ENCODE measurements around the gene CD99.
"Not testable (repeated sequence)": the region's sequence is repeated elsewhere in the genome, so short reads cannot be mapped to it uniquely, and the experiment has no call there.

Gene CD99

DNA sequence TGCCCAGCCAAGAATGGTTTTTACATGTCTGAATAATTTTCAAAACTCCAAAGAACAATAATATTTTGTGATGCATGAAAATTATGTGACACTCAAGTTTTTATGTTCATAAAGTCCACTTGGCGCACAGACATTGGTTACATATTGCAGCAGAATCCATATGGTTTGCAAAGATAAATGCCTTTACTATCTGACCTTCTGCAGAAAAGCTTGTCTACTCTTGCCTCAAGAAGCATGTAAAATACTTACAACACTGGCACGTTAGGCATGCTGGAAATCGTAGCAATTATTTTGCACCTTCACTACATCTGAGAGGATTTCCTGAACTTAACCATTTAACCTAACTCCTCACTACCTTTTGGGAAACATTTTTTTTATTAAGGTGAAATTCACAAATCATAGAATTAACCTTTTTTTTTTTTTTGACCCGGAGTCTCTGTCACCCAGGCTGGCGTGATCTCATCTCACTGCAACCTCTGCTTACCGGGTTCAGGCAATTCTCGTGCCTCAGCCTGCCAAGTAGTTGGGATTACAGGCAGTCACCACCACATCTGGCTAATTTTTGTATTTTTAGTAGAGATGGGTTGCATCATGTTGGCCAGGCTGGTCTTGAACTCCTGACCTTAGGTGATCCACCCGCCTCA lies 57.2 kb downstream of the CD99 start:
- H3K4me3 ChIP-seq (ENCODE audit: low read length) = no peak overlapping the region
- DNase-seq (ENCODE audit: low read depth) = no peak
- TF ChIP-seq, protein P1, sequence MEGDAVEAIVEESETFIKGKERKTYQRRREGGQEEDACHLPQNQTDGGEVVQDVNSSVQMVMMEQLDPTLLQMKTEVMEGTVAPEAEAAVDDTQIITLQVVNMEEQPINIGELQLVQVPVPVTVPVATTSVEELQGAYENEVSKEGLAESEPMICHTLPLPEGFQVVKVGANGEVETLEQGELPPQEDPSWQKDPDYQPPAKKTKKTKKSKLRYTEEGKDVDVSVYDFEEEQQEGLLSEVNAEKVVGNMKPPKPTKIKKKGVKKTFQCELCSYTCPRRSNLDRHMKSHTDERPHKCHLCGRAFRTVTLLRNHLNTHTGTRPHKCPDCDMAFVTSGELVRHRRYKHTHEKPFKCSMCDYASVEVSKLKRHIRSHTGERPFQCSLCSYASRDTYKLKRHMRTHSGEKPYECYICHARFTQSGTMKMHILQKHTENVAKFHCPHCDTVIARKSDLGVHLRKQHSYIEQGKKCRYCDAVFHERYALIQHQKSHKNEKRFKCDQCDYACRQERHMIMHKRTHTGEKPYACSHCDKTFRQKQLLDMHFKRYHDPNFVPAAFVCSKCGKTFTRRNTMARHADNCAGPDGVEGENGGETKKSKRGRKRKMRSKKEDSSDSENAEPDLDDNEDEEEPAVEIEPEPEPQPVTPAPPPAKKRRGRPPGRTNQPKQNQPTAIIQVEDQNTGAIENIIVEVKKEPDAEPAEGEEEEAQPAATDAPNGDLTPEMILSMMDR (conservative IDR thresholded peaks at IDR 0.05; ENCODE audit: low read depth, low read length) = no peak

DNA sequence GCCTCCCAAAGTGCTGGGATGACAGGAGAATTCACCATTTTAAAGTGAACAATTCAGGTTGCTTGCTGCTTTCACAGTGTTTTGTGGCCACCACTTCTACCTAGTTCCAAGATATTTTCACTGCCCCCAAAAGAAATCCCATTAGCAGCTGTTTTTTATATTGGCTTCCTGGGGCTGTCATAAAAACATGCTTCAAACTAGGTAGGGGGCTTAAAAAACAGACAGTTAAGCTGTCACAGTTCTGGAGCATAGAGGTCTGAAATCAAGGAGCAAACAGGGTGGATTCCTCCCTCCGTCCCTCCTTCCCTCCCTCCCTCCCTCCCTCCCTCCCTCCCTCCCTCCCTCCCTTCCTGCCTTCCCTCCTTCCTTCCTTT lies 57.7 kb downstream of the CD99 start:
- no peak overlapping the region for H3K4me3 ChIP-seq (ENCODE audit: low read length)
- TF ChIP-seq, protein P1 (conservative IDR thresholded peaks at IDR 0.05; ENCODE audit: low read depth, low read length) = no peak
- DNase-seq (ENCODE audit: low read depth) = no peak

DNA sequence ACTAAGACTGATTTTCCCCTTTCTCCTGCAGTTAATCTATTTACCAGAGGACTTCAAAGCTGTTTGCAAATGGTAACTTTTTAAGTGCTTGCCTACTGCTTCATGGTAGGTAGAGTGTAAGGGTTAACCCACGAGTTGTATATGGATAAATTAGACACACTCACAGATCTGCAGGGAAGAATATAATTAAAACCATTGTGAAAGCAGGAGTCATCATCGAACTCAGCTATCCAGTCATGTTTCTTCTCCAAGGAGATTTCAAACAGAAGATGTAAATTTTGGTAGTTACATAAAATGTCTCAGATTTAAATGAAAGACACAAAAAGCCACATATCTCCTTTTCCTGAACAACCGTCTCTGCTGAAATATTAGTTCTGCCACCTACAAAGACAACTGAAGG lies 60.2 kb downstream of the CD99 start:
- no peak for DNase-seq (ENCODE audit: low read depth)
- TF ChIP-seq, protein P1 (conservative IDR thresholded peaks at IDR 0.05; ENCODE audit: low read depth, low read length) = no peak
- no peak overlapping the region for H3K4me3 ChIP-seq (ENCODE audit: low read length)

DNA sequence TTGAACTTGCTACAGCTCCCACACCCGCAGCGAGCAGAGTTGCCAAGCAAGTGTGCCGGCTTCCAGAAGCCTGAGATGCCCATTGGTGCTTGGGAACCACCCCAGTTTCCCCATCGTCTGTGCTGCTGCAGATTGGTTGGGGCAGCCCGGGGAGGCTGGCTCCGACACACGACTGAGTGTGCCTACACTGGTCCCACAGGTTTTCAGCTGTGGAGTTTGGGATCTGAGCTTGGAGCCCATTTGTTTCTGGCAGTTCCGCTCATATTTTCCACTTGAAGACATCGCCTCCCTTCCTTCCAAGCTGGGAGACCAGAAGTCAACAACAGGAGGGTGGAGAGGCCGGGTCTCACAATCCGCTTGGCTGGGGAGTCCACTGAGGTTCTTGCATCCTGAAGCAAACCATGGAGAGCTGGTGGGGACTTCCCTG lies 60.8 kb downstream of the CD99 start, which contains the start of gene XG:
Gene XG, plus strand, starts transcription at position 167 of the 427 bp plus-strand sequence. Its CDS starts 235 bp downstream, at position 402.
- not testable (repeated sequence) for H3K4me3 ChIP-seq (ENCODE audit: low read length); DNase-seq (ENCODE audit: low read depth)

DNA sequence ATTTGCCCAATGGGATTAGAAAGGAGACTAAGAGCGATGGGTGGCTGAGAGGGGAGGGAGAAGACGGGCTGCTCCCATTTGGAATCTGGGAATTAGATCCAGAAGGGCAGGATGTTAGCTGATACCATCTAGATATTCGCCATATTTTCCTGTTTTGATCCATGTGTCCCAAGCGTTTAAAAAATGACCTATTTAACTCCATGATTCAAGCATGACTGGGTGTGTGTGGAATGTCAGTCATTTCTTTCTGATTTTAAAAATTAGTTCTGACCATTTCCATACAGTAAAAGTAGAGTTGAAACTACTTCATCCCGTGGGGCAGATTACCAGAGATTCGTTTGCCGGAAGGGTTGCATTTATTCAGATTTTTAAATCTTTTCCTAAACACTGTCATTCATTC lies 61.3 kb downstream of the CD99 start:
- H3K4me3 ChIP-seq (ENCODE audit: low read length); DNase-seq (ENCODE audit: low read depth): not testable (repeated sequence)

DNA sequence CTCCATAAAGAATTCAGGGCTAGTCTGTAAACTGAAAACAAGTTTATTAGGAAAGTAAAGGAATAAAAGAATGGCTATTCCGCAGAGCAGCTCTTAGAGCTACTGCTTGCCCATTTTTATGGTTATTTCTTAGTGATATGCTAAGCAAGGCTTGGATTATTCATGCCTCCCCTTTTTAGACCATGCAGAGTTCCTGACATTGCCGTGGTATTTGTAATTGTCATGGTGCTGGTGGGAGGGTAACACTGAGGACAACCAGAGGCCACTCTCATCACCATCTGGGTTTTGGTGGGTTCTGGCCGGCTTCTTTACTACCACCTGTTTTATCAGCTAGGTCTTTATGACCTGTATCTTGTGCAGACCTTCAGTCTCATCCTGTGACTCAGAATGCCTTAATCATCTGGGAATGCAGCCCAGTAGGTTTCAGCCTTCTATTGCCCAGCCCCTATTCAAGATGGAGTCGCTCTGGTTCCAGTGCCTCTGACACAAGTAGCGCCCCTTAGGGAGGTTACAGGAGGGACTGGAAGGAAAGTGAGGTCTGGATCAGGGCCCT lies 64.1 kb downstream of the CD99 start:
- DNase-seq (ENCODE audit: low read depth); H3K4me3 ChIP-seq (ENCODE audit: low read length): not testable (repeated sequence)

DNA sequence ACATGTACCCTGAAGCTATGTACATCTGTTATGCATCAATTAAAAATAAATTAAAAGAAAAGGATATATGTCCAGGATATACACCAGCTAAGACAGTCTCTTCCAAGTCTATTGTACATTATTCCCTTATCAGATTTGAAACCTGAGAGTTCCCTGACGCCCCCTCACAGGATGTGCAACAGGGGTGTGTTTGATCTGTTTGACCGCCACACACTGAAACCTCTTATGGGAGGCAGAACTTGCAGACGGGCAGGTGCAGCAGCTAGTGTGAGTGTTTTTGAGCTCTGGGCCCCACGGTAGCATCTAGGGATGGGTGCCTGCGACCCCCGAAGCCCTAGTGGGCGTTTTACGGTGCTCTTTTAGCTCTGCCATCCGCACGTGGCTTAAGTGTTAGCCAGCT lies 65.5 kb downstream of the CD99 start:
- no peak overlapping the region for H3K4me3 ChIP-seq (ENCODE audit: low read length)
- TF ChIP-seq, protein P1 (conservative IDR thresholded peaks at IDR 0.05; ENCODE audit: low read depth, low read length) = no peak
- DNase-seq (ENCODE audit: low read depth) = no peak

DNA sequence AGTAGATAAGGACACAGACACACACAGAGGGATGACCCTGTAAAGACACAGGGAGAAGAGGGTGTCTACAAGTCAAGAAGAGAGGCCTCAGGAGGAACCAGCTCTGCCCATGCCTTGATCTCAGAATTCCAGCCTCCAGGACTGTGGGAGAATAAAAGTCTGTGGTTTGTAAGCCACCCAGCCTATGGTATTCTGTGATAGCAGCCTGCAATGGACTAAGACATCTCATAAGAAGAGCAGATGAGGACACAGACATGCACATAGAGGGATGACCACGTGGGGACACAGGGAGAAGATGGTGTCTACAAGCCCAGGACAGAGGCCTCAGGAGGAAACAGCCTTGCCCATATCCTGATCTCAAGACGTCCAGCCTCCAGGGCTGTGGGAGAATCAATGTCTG lies 70.2 kb downstream of the CD99 start:
- no peak for DNase-seq (ENCODE audit: low read depth)
- no peak overlapping the region for H3K4me3 ChIP-seq (ENCODE audit: low read length)
- TF ChIP-seq, protein P1 (conservative IDR thresholded peaks at IDR 0.05; ENCODE audit: low read depth, low read length) = no peak

DNA sequence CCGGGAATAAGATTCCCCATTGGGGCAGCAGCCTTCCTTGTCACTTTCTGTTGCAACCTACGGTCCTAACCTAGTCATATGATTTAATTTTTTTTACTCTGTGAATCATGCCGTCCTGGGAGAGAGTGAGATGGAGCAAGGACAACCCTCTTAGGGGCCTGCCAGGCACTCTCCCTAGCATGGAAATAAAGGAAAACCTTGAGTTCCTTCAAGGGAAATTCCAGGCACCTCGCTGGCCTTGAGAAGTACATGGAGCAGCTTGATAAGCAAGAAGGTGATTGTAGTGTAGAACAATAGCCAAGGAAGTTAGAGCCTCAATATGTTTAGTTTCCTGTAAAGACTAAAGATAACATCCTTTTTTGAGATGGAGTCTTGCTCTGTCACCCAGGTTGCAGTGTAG lies 71.6 kb downstream of the CD99 start:
- DNase-seq (ENCODE audit: low read depth); H3K4me3 ChIP-seq (ENCODE audit: low read length): not testable (repeated sequence)

DNA sequence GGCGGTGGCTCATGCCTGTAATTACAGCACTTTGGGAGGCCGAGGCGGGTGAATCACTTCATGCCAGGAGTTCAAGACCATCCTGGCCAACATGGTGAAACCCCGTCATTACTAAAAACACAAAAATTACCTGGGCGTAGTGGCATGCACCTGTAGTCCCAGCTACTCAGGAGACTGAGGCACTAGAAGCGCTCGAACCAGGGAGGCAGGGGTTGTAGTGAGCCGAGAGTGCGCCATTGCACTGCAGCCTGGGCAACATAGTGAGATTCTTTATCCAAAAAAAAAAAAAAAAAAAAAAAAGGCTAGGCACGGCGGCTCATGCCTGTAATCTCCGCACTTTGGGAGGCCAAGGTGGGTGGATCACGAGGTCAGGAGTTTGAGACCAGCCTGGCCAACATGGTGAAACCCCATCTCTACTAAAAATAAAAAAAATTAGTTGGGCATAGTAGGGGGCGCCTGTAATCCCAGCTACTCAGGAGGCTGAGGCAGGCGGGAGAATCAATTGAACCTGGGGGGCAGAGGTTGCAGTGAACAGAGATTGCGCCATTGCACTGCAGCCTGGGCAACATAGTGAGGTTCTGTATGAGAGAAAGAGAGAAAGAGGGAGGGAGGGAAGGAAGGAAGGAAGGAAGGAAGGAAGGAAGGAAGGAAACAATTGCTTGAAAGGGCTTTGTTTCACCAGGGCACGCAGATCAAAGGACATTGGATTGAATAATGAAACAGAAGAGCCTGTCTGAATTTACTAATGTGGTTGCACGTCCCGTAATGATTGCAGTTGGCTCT lies 73.9 kb downstream of the CD99 start:
- not testable (repeated sequence) for H3K4me3 ChIP-seq (ENCODE audit: low read length); DNase-seq (ENCODE audit: low read depth)
